Caco-2 (cell line): ENCODE results near the gene BLOC1S1. TPM values are rescaled to one million over a fixed set of nuclear protein-coding genes. Genes with fewer than 3 reads are reported as not detected.

Experiments
- BruUV-seq: library from RNA; stranded (reverse); fragments of 400-500 nt; replicated peaks from 2 replicates; lab custom pipeline; 2021; lab: Mats Ljungman, UMichigan
- CTCF ChIA-PET: fragments of 300-600 bp; sonication (Branson Sonifier 250); formaldehyde crosslinking; loops from one replicate; lab custom pipeline; 2022; ENCODE audit warnings: antibody characterized with exemption; lab: Charles Lee
- POLR2A ChIA-PET: fragments of 300-600 bp; sonication (Branson Sonifier 250); formaldehyde crosslinking; loops from one replicate; lab custom pipeline; 2022; ENCODE audit warnings: antibody characterized with exemption; lab: Charles Lee
- DNase-seq, 2 experiments: peaks; one replicate each; pipeline versions ENCODE4 v3.0.0 to v3.0.0-alpha.2; 2020 to 2022
- H3K27me3 ChIP-seq: replicated peaks from 2 replicates; pipeline ENCODE4 v1.6.0; 2011; ENCODE audit warnings: low read length; ENCODE audit not compliant: control insufficient read depth, insufficient read depth
- H3K36me3 ChIP-seq: 2 replicates; pipeline ENCODE4 v1.5.1; 2011; ENCODE audit warnings: low read length; ENCODE audit not compliant: control insufficient read depth, insufficient read depth
- H3K4me1 ChIP-seq: fragments of 250-450 bp; sonication (Bioruptor Pico); 2 replicates; pipeline ENCODE4 v1.5.1; 2020; ENCODE audit warnings: mild to moderate bottlenecking
- H3K4me3 ChIP-seq: 2 replicates; pipeline ENCODE4 v1.5.1; 2011; ENCODE audit warnings: low read depth, mild to moderate bottlenecking, control low read depth, low read length
- H3K9me3 ChIP-seq: fragments of 250-450 bp; sonication (Bioruptor Pico); 2 replicates; pipeline ENCODE4 v1.5.1; 2020; ENCODE audit warnings: mild to moderate bottlenecking, moderate library complexity
- H3K27ac Mint-ChIP-seq: one replicate; pipeline ENCODE4 v1.8.0; 2022; ENCODE audit warnings: mixed read lengths; ENCODE audit not compliant: unreplicated experiment
- H3K27me3 Mint-ChIP-seq: one replicate; pipeline ENCODE4 v1.8.0; 2022; ENCODE audit warnings: mixed read lengths; ENCODE audit not compliant: insufficient read depth, unreplicated experiment
- H3K36me3 Mint-ChIP-seq: one replicate; pipeline ENCODE4 v1.8.0; 2022; ENCODE audit warnings: mild to moderate bottlenecking, mixed read lengths; ENCODE audit not compliant: insufficient read depth, unreplicated experiment
- H3K4me1 Mint-ChIP-seq: one replicate; pipeline ENCODE4 v1.8.0; 2022; ENCODE audit warnings: low read depth, mixed read lengths; ENCODE audit not compliant: unreplicated experiment
- H3K4me3 Mint-ChIP-seq: one replicate; pipeline ENCODE4 v1.8.0; 2022; ENCODE audit warnings: mild to moderate bottlenecking, moderate library complexity, mixed read lengths; ENCODE audit not compliant: unreplicated experiment
- H3K9me3 Mint-ChIP-seq: one replicate; pipeline ENCODE4 v1.8.0; 2022; ENCODE audit warnings: mixed read lengths; ENCODE audit not compliant: unreplicated experiment
- intact Hi-C: fragments of 100-400 bp; cut with micrococcal nuclease; formaldehyde crosslinking; loops from one replicate; pipeline ENCODE4 v1.10.0; 2022; ENCODE audit not compliant: unreplicated experiment
- total RNA-seq: library from RNA; stranded (reverse); gene quantifications from 2 replicates; pipeline ENCODE4 v1.2.3, GENCODE V29; 2022
- TF ChIP-seq, protein P1 (sequence below), 2 experiments: fragments of 200-600 bp in 1 of 2; IDR thresholded peaks; 1 replicate in 1 of 2; 2 replicates in 1 of 2; pipeline versions ENCODE4 v1.5.1 to v1.8.0; 2011 to 2022; ENCODE audit warnings: antibody characterized with exemption in 1 of 2, control low read depth in 1 of 2, inconsistent platforms in 1 of 2, low read depth in 1 of 2, low read length in 1 of 2, mild to moderate bottlenecking in 1 of 2, moderate library complexity in 1 of 2; ENCODE audit not compliant: insufficient read depth in 1 of 2, severe bottlenecking in 1 of 2, unreplicated experiment in 1 of 2

Gene BLOC1S1
- total RNA-seq, 1 experiment from 2014 or later = 73.7 TPM

GRCh38 chr12:55682087-55682796 is 33.6 kb upstream of the BLOC1S1 start:
- DNase-seq = peak in 1 of 2 experiments; percentile 26
- H3K27me3 Mint-ChIP-seq = no peaks in the 10 kb centered on the region
- no TSS peak for BruUV-seq
- no peaks in the 10 kb centered on the region; the same call in 1 of the 2 replicates for H3K36me3 ChIP-seq
- no peaks in the 10 kb centered on the region for H3K9me3 Mint-ChIP-seq
- H3K9me3 ChIP-seq = no peaks in the 10 kb centered on the region
- peaks cover 4% of the 10 kb centered on the region; the same call in 1 of the 2 replicates for H3K4me1 ChIP-seq
- TF ChIP-seq, protein P1, sequence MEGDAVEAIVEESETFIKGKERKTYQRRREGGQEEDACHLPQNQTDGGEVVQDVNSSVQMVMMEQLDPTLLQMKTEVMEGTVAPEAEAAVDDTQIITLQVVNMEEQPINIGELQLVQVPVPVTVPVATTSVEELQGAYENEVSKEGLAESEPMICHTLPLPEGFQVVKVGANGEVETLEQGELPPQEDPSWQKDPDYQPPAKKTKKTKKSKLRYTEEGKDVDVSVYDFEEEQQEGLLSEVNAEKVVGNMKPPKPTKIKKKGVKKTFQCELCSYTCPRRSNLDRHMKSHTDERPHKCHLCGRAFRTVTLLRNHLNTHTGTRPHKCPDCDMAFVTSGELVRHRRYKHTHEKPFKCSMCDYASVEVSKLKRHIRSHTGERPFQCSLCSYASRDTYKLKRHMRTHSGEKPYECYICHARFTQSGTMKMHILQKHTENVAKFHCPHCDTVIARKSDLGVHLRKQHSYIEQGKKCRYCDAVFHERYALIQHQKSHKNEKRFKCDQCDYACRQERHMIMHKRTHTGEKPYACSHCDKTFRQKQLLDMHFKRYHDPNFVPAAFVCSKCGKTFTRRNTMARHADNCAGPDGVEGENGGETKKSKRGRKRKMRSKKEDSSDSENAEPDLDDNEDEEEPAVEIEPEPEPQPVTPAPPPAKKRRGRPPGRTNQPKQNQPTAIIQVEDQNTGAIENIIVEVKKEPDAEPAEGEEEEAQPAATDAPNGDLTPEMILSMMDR (IDR thresholded peaks at IDR 0.05; ENCODE audit: insufficient read depth in 1 of 2, low read depth in 1 of 2, low read length in 1 of 2, severe bottlenecking in 1 of 2, unreplicated experiment in 1 of 2) = no peak
- H3K27me3 ChIP-seq = no peaks in the 10 kb centered on the region
- ChIA-PET CTCF (interaction anchor here (0.6 to 2.5 kb wide), 26 partner anchors 9 to 1694 kb away, joined by 3 to 102 read pairs (median 4); partner anchors contain the start of genes BLOC1S1, CD63, DNAJC14 and ITGA7), POLR2A (interaction anchor here (0.5 to 1.9 kb wide), 6 partner anchors 23 to 291 kb away, joined by 4 to 10 read pairs (median 6); partner anchors contain the start of genes BLOC1S1, RAB5B and RDH5)
- peaks cover 8% of the 10 kb centered on the region for H3K4me1 Mint-ChIP-seq
- intact Hi-C loops = no loop called here
- H3K27ac Mint-ChIP-seq = peak overlapping the region; percentile 84
- H3K36me3 Mint-ChIP-seq = peaks cover 5% of the 10 kb centered on the region
- peak overlapping the region; percentile 96 for H3K4me3 Mint-ChIP-seq
- H3K4me3 ChIP-seq = peak overlapping the region; percentile 59

- Mint-ChIP-seq H3K4me3 (peak overlapping the region; percentile 10), H3K9me3 (no peaks in the 10 kb centered on the region), H3K36me3 (peaks cover 5% of the 10 kb centered on the region), H3K4me1 (peaks cover 8% of the 10 kb centered on the region), H3K27me3 (no peaks in the 10 kb centered on the region), H3K27ac (no peak overlapping the region)
- POLR2A ChIA-PET = no interaction called here
- CTCF ChIA-PET = no interaction called here
- no peak overlapping the region for H3K4me3 ChIP-seq
- TF ChIP-seq, protein P1 (IDR thresholded peaks at IDR 0.05; ENCODE audit: insufficient read depth in 1 of 2, low read depth in 1 of 2, low read length in 1 of 2, severe bottlenecking in 1 of 2, unreplicated experiment in 1 of 2) = no peak
- intact Hi-C loops = no loop called here
- BruUV-seq = no TSS peak
- peaks cover 4% of the 10 kb centered on the region; the same call in 1 of the 2 replicates for H3K4me1 ChIP-seq
- no peaks in the 10 kb centered on the region for H3K27me3 ChIP-seq
- DNase-seq = no peak
- no peaks in the 10 kb centered on the region for H3K9me3 ChIP-seq
- peaks cover 3% of the 10 kb centered on the region for H3K36me3 ChIP-seq
These were observed 32.2 kb upstream of the BLOC1S1 start for GRCh38 chr12:55683676-55684075.

DNA sequence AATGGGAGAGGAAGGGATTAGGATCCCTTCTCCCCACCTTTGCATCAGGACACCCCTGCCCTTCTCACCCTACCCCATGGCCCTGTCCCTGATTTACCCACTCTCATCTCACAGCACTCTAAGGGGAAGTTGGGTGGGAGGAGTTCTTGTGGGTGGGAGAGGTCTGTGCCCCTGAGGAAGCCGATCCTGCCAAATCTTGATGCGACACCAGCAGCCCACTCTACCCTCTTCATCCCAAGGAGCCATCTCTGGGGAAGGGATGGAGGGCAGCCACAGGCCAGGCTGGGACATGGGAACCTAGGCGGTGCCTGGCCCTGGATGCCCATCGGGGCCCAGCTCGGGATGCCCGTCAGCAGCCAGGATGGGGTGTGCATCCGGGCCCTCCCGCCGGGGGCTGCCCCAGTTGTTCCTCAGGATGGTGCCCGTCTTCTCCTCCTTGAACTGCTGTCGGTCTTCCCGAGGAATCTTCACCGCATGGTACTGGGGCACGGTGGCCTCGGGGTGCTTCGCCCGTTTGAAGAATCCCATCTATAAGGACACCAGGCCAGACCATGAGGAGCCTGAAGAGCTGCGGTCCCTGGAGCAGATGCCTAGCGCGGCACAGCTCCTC is 31.0 kb upstream of the BLOC1S1 start:
- Mint-ChIP-seq H3K4me1 (peaks cover 8% of the 10 kb centered on the region), H3K9me3 (no peaks in the 10 kb centered on the region), H3K4me3 (no peak overlapping the region), H3K36me3 (peaks cover 5% of the 10 kb centered on the region), H3K27ac (no peak overlapping the region), H3K27me3 (no peaks in the 10 kb centered on the region)
- CTCF ChIA-PET = no interaction called here
- peaks cover 3% of the 10 kb centered on the region for H3K36me3 ChIP-seq
- H3K4me1 ChIP-seq = peaks cover 4% of the 10 kb centered on the region; the same call in 1 of the 2 replicates
- H3K4me3 ChIP-seq = no peak overlapping the region
- intact Hi-C loops = no loop called here
- DNase-seq = no peak
- POLR2A ChIA-PET = no interaction called here
- TF ChIP-seq, protein P1 (IDR thresholded peaks at IDR 0.05; ENCODE audit: insufficient read depth in 1 of 2, low read depth in 1 of 2, low read length in 1 of 2, severe bottlenecking in 1 of 2, unreplicated experiment in 1 of 2) = no peak
- no peaks in the 10 kb centered on the region for H3K9me3 ChIP-seq
- H3K27me3 ChIP-seq = no peaks in the 10 kb centered on the region
- no TSS peak for BruUV-seq
